Measurements from ENCODE around the gene TPM1.

The TPM1 gene

DNA sequence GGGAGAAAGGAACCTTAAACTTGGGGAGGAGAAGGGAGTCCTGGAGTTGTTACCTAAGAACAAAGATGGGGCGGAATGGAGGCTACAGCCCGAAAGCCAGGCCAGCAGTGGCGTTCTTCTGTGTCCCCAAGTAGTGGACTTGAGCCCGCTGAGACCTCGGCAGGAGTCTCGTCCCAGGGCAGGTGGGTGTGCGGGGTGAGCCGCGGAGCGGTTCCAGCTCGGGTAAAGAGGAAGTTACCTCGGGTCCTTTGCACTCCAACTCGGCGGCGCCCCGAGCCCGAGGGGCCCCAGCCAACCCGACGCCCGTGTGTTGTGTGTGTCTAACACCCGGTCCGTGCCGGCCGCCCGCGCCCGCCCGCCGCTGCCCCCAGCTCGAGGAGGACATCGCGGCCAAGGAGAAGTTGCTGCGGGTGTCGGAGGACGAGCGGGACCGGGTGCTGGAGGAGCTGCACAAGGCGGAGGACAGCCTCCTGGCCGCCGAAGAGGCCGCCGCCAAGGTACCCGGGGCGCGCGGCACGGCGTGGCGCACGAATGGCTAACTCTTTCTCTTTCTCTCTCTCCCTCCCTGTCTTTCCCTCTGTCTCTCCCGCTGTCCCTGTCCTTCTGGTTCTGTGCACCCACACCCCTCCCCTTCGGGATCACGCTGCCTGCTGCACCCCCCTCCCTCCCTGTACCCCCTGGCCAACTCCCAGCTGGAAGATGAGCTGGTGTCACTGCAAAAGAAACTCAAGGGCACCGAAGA lies 959 bp downstream of the TPM1 start:
- peaks cover 39% of the 10 kb centered on the region for H3K36me3 ChIP-seq (ENCODE audit: insufficient read depth, low read length)
- H3K9me3 ChIP-seq (ENCODE audit: insufficient read depth, low read depth, low read length) = no peaks in the 10 kb centered on the region
- H3K4me1 ChIP-seq (ENCODE audit: insufficient read depth, low read length) = peaks cover 48% of the 10 kb centered on the region
- H3K27ac ChIP-seq (ENCODE audit: low read depth, low read length) = peak overlapping the region; percentile 87
- H3K4me3 ChIP-seq (ENCODE audit: low read length) = peak overlapping the region; percentile 97
- H3K27me3 ChIP-seq (ENCODE audit: insufficient read depth, low read length) = no peaks in the 10 kb centered on the region
- peak overlapping the region; percentile 93 for H3K9ac ChIP-seq (ENCODE audit: low read depth, low read length)
- under 1% methylated on average over 54 of the region's 54 CpGs for WGBS

GRCh38 chr15:63044077-63044644 lies 1.6 kb downstream of the TPM1 start:
- Histone ChIP-seq H3K9me3 (ENCODE audit: insufficient read depth, low read depth, low read length) (no peaks in the 10 kb centered on the region), H3K4me1 (ENCODE audit: insufficient read depth, low read length) (peaks cover 49% of the 10 kb centered on the region), H3K9ac (ENCODE audit: low read depth, low read length) (peak overlapping the region; percentile 93), H3K4me3 (ENCODE audit: low read length) (peak overlapping the region; percentile 97), H3K36me3 (ENCODE audit: insufficient read depth, low read length) (peaks cover 39% of the 10 kb centered on the region), H3K27me3 (ENCODE audit: insufficient read depth, low read length) (no peaks in the 10 kb centered on the region), H3K27ac (ENCODE audit: low read depth, low read length) (peak overlapping the region; percentile 78)
- 28% methylated on average over 7 of the region's 7 CpGs for WGBS

DNA sequence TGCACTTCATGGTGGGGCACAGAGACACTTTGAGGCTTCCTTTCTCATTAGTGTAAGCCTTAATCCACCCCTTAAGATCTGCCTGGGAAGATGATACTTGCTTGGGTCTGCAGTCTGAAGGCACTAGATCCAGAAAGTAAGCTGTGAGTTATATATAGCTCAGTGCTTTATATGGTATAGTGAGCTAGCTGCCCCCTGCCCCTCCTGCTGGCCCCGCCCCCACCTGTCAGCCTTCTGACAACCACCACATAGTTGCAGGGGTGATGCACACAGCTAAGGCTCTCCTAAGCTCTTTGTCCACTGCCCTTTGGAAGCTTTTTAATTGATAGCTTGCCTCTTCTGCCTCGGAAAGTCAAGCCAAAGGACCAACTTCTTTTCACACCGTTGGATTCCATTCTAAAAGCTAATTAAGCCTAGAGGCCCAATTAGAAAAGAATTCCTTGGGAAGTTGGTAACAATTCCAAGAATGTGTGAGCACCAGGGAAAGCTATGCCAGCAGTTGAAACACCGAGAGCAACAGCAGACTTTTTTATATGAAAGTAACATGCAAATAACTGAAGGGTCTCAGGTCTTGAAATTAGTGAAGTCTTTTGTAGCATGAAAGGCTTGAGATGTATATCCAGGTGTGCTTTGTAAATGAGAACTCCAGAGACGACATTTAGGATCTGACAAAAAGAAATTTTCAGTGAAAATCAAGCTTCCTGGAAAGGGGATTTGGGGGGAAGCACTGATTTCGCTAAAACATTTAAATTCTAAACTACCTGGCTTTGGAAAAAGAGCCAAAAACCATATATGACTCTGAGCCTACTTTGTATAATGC lies 2.3 kb downstream of the TPM1 start:
- H3K4me3 ChIP-seq (ENCODE audit: low read length) = peak overlapping the region; percentile 97
- no peaks in the 10 kb centered on the region for H3K27me3 ChIP-seq (ENCODE audit: insufficient read depth, low read length)
- H3K9ac ChIP-seq (ENCODE audit: low read depth, low read length) = peak overlapping the region; percentile 93
- 16% methylated on average over 6 of the region's 6 CpGs for whole genome bisulfite sequencing
- H3K4me1 ChIP-seq (ENCODE audit: insufficient read depth, low read length) = peaks cover 56% of the 10 kb centered on the region
- H3K27ac ChIP-seq (ENCODE audit: low read depth, low read length) = peak overlapping the region; percentile 78
- H3K36me3 ChIP-seq (ENCODE audit: insufficient read depth, low read length) = peaks cover 44% of the 10 kb centered on the region
- no peaks in the 10 kb centered on the region for H3K9me3 ChIP-seq (ENCODE audit: insufficient read depth, low read depth, low read length)

DNA sequence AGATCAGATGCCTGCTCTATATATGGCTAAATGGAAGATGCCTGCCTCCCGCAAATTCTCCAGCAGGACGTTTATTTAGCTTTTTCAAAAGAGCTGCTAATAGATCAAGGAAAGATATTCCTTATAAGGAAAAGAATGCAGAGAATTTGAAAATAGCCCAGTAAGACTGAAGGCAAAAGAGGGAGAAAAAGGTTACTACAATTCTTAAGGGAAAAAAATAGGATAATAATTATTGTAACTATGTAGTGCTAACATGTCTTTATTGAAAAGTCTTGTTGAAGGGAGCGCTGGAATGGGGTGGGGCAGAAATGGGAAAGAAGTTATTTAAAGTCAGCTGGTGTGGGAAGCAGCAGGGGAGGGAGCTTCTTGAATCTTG lies 2.9 kb downstream of the TPM1 start:
- H3K27me3 ChIP-seq (ENCODE audit: insufficient read depth, low read length) = no peaks in the 10 kb centered on the region
- H3K9ac ChIP-seq (ENCODE audit: low read depth, low read length) = peak overlapping the region; percentile 74
- 33% methylated on average over 3 of the region's 3 CpGs for WGBS
- peaks cover 59% of the 10 kb centered on the region for H3K4me1 ChIP-seq (ENCODE audit: insufficient read depth, low read length)
- H3K9me3 ChIP-seq (ENCODE audit: insufficient read depth, low read depth, low read length) = no peaks in the 10 kb centered on the region
- peak overlapping the region; percentile 97 for H3K4me3 ChIP-seq (ENCODE audit: low read length)
- peaks cover 50% of the 10 kb centered on the region for H3K36me3 ChIP-seq (ENCODE audit: insufficient read depth, low read length)
- peak overlapping the region; percentile 78 for H3K27ac ChIP-seq (ENCODE audit: low read depth, low read length)

DNA sequence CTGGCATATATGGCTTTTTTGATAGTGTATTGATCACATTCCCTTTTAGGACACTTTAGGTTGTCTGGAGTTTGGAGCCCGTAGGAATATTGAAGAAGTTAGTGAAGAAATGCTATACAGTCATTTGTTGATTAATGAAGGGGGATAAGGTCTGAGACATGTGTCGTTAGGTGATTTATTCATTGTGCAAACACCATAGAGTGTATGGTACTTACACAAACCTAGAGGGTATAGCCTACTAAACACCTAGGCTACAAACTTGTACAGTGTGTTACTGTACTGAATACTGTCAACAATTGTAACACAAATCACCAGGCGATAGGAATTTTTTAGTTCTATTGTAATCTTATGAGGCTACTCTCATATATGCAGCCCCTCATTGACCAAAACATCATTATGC lies 3.3 kb downstream of the TPM1 start:
- Histone ChIP-seq H3K4me3 (ENCODE audit: low read length) (peak overlapping the region; percentile 97), H3K9ac (ENCODE audit: low read depth, low read length) (peak overlapping the region; percentile 74; the same call in 1 of the 2 replicates), H3K27ac (ENCODE audit: low read depth, low read length) (peak overlapping the region; percentile 78), H3K27me3 (ENCODE audit: insufficient read depth, low read length) (no peaks in the 10 kb centered on the region), H3K36me3 (ENCODE audit: insufficient read depth, low read length) (peaks cover 54% of the 10 kb centered on the region), H3K4me1 (ENCODE audit: insufficient read depth, low read length) (peaks cover 59% of the 10 kb centered on the region), H3K9me3 (ENCODE audit: insufficient read depth, low read depth, low read length) (no peaks in the 10 kb centered on the region)
- 91% methylated on average over 2 of the region's 3 CpGs for WGBS

DNA sequence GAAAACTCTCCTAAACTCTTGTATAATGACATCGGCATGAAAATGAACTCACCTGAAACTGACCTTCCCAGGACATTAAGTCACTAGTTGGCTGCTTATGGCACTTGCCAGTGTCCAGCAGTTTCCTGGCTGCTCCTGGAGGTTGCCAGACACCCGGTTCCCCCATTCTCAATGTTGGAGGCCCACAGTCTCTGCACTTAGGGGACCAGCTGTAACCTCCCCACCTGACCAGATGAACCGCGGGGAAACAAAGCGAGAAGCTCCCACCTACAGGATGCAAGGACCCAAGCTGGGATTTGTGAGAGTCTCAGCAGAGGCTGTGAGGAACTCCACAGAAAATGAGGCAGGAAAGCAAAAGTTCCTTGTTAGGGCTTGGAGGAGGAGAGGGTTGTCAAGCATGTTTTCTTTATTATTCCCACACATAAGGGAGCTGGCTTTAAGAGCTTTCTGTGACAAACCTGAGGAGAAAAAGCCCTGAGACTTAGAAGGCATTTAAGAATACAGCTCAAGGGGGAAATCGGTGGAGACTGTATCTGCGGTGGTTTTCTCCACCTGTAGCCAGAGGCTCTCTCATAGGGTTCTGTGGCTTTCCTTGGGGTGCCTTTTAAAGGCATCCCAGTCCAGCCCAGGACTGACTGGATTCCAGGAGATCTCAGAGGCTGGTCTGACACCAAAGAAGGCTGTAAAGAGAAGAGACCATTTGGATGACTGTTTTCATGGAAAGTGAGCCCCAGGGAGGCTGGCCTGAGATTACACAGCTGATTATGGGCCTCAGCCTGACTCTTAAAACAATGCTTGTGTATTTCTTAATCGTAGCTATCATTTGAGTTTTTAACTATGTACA lies 4.6 kb downstream of the TPM1 start:
- H3K4me3 ChIP-seq (ENCODE audit: low read length) = peak overlapping the region; percentile 58
- no peaks in the 10 kb centered on the region for H3K9me3 ChIP-seq (ENCODE audit: insufficient read depth, low read depth, low read length)
- peak overlapping the region; percentile 64 for H3K9ac ChIP-seq (ENCODE audit: low read depth, low read length)
- H3K27ac ChIP-seq (ENCODE audit: low read depth, low read length) = peak overlapping the region; percentile 78; the same call in 1 of the 2 replicates
- H3K36me3 ChIP-seq (ENCODE audit: insufficient read depth, low read length) = peaks cover 67% of the 10 kb centered on the region
- 45% methylated on average over 8 of the region's 8 CpGs for WGBS
- peaks cover 62% of the 10 kb centered on the region for H3K4me1 ChIP-seq (ENCODE audit: insufficient read depth, low read length)
- H3K27me3 ChIP-seq (ENCODE audit: insufficient read depth, low read length) = no peaks in the 10 kb centered on the region

GRCh38 chr15:63047792-63048114 lies 5.2 kb downstream of the TPM1 start:
- Histone ChIP-seq H3K36me3 (ENCODE audit: insufficient read depth, low read length) (peaks cover 73% of the 10 kb centered on the region), H3K9me3 (ENCODE audit: insufficient read depth, low read depth, low read length) (no peaks in the 10 kb centered on the region), H3K27ac (ENCODE audit: low read depth, low read length) (peak overlapping the region; percentile 78; the same call in 1 of the 2 replicates), H3K27me3 (ENCODE audit: insufficient read depth, low read length) (no peaks in the 10 kb centered on the region), H3K4me3 (ENCODE audit: low read length) (peak overlapping the region; percentile 58), H3K4me1 (ENCODE audit: insufficient read depth, low read length) (peaks cover 66% of the 10 kb centered on the region), H3K9ac (ENCODE audit: low read depth, low read length) (peak overlapping the region; percentile 64)
- WGBS = 16% methylated on average over 12 of the region's 12 CpGs

GRCh38 chr15:63048115-63048775 lies 5.7 kb downstream of the TPM1 start:
- Histone ChIP-seq H3K9me3 (ENCODE audit: insufficient read depth, low read depth, low read length) (no peaks in the 10 kb centered on the region), H3K36me3 (ENCODE audit: insufficient read depth, low read length) (peaks cover 78% of the 10 kb centered on the region), H3K27me3 (ENCODE audit: insufficient read depth, low read length) (no peaks in the 10 kb centered on the region), H3K9ac (ENCODE audit: low read depth, low read length) (peak overlapping the region; percentile 64), H3K4me3 (ENCODE audit: low read length) (peak overlapping the region; percentile 58), H3K4me1 (ENCODE audit: insufficient read depth, low read length) (peaks cover 71% of the 10 kb centered on the region), H3K27ac (ENCODE audit: low read depth, low read length) (peak overlapping the region; percentile 78; the same call in 1 of the 2 replicates)
- WGBS = under 1% methylated on average over 75 of the region's 75 CpGs

DNA sequence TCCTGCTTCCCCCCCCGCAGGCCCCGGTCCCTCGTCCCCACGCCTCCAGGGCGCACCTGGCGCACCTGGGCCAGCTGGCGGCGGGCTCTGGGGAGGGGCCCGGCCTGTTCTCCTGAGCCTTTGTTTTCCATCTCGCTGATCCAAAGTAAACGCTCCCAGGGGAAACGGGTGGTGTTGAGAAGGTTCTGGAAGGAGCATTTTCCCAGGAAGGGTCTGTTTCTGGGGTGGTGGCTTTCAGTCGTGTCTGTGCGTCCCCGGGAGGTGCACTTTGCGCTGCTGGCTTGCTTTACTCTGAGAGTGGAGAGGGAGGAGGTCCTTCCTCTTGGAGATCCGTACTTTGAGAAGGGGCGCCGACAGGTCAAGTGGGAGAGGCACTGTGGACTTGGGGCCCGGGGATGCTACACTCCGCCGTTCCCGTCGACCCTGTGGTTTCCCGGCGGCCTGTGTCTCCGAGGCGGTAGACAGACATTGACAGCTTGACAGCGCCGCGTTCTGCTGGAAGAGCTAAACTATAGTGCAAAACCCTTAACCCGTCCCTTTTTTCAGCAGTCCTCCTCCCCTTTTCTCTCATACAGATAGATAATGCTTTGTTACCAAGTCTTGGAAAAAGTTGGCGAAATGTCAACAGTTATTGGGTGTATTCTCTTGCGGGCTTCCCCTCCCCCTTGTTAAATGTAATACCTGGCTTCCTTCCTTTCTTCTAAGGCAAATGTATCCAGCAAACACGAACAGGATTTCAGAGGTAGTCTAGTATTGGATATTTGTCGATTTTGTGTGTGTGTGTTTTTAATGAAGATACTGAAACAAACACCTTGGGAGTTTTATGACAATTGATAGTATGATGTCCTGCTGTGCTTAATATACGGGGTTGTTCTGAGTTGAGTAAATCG lies 6.5 kb downstream of the TPM1 start:
- Histone ChIP-seq H3K27me3 (ENCODE audit: insufficient read depth, low read length) (no peaks in the 10 kb centered on the region), H3K27ac (ENCODE audit: low read depth, low read length) (peak overlapping the region; percentile 78; the same call in 1 of the 2 replicates), H3K36me3 (ENCODE audit: insufficient read depth, low read length) (peaks cover 81% of the 10 kb centered on the region), H3K9me3 (ENCODE audit: insufficient read depth, low read depth, low read length) (no peaks in the 10 kb centered on the region), H3K9ac (ENCODE audit: low read depth, low read length) (peak overlapping the region; percentile 64), H3K4me3 (ENCODE audit: low read length) (peak overlapping the region; percentile 58), H3K4me1 (ENCODE audit: insufficient read depth, low read length) (peaks cover 72% of the 10 kb centered on the region)
- 8% methylated on average over 38 of the region's 38 CpGs for WGBS

Measured in HUES64 (cell line).